Sigmoid colon (tissue), 7 donors: ENCODE data around the gene MS4A8. TPM values are rescaled to one million over a fixed set of nuclear protein-coding genes. Genes with fewer than 3 reads are reported as not detected.

Experiments
- DNase-seq: peaks from one replicate; pipeline ENCODE4 v3.0.0-alpha.2; 2019
- H3K27ac ChIP-seq, 4 donors: fragments of 200-600 bp; sonication (generic); one replicate each; pipeline ENCODE4 v1.5.1; 2016 to 2019; ENCODE audit warnings: mild to moderate bottlenecking in 1 of 4
- H3K27me3 ChIP-seq, 3 donors: fragments of 200-600 bp; sonication (generic); one replicate each; pipeline ENCODE4 v1.5.1; 2019; ENCODE audit warnings: mild to moderate bottlenecking in 1 of 3
- H3K36me3 ChIP-seq, 4 donors: fragments of 200-600 bp; sonication (generic); one replicate each; pipeline ENCODE4 v1.5.1; 2016 to 2019
- H3K4me1 ChIP-seq, 4 donors: fragments of 200-600 bp; sonication (generic); one replicate each; pipeline ENCODE4 v1.5.1; 2017 to 2019
- H3K4me3 ChIP-seq, 4 donors: fragments of 200-600 bp; sonication (generic); one replicate each; pipeline ENCODE4 v1.5.1; 2017 to 2019; ENCODE audit warnings: mild to moderate bottlenecking in 2 of 4, moderate library complexity in 1 of 4
- H3K9me3 ChIP-seq, 4 donors: fragments of 200-600 bp in 3 of 4; sonication (generic) in 3 of 4; one replicate each; pipeline versions ENCODE4 v1.5.1 to v1.6.1; 2013 to 2019
- CTCF ChIP-seq, 4 experiments: fragments of 450-650 bp in 3 of 4; fragments of 200-600 bp in 1 of 4; IDR thresholded peaks; one replicate each; pipeline ENCODE4 v1.5.1; 2016 to 2019; ENCODE audit warnings: antibody characterized with exemption in 4 of 4, mild to moderate bottlenecking in 3 of 4, moderate library complexity in 2 of 4
- EP300 ChIP-seq, 4 donors: sonication (generic); formaldehyde crosslinking; IDR thresholded peaks; one replicate each; pipeline ENCODE4 v1.6.1; 2017; ENCODE audit warnings: antibody characterized with exemption in 4 of 4
- POLR2A ChIP-seq, 2 donors: fragments of 450-650 bp; IDR thresholded peaks; one replicate each; pipeline ENCODE4 v1.6.1; 2016; ENCODE audit warnings: antibody characterized with exemption in 2 of 2, mild to moderate bottlenecking in 2 of 2, moderate library complexity in 2 of 2
- POLR2AphosphoS5 ChIP-seq, 4 donors: sonication (generic); formaldehyde crosslinking; IDR thresholded peaks; one replicate each; pipeline ENCODE4 v1.6.1; 2017; ENCODE audit warnings: antibody characterized with exemption in 4 of 4
- WGBS, 2 donors: extraction: QIAGEN DNeasy Blood & Tissue Kit; methylation state at CpG; one replicate each; pipeline ENCODE4 v1.1.7; 2013; 5-methylcytosine and 5-hydroxymethylcytosine counted together
- intact Hi-C: fragments of 100-400 bp; cut with DNase I; formaldehyde crosslinking; loops from one replicate; pipeline ENCODE4 v1.15.1; 2023
- polyA plus RNA-seq, 3 donors: library from polyadenylated mRNA; stranded (reverse); fragments of 200-250 nt; gene quantifications; one replicate each; pipeline ENCODE4 v1.2.3, GENCODE V29; 2013
- total RNA-seq, 4 donors: library from RNA; depleted of rRNA; stranded (reverse); fragments of >200 nt; gene quantifications; one replicate each; pipeline ENCODE4 v1.1.0, GENCODE V29; 2016
- donor health status: healthy with polysubstance abuse.
- donor health status: Bipolar disorder and iron deficiency.
- donor health status: healthy.

The MS4A8 gene
- total and polyA plus RNA-seq, 7 donors = 3.6 to 9.6 (median 4.4) TPM; not detected in 4

GRCh38 chr11:60748821-60749220, 49.4 kb downstream of the MS4A8 start:
- Histone ChIP-seq H3K9me3 (no peaks in the 10 kb centered on the region), H3K27me3 (peaks cover 0 to 15% (median 4%) of the 10 kb centered on the region in 3 donors), H3K4me3 (no peak overlapping the region), H3K27ac (no peak overlapping the region), H3K36me3 (no peaks in the 10 kb centered on the region), H3K4me1 (no peaks in the 10 kb centered on the region)
- intact Hi-C loops = no loop called here
- TF ChIP-seq POLR2AphosphoS5 (IDR thresholded peaks at IDR 0.05) = no peak
- TF ChIP-seq EP300 (IDR thresholded peaks at IDR 0.05) = no peak
- TF ChIP-seq CTCF (IDR thresholded peaks at IDR 0.05) = no peak
- no peak for TF ChIP-seq POLR2A (IDR thresholded peaks at IDR 0.05)
- no peak for DNase-seq
- WGBS, 2 donors = 78 to 85% methylated on average over 8 of the region's 8 CpGs

- H3K27ac ChIP-seq = no peak overlapping the region
- no peaks in the 10 kb centered on the region for H3K36me3 ChIP-seq
- TF ChIP-seq POLR2A (IDR thresholded peaks at IDR 0.05) (no peak), POLR2AphosphoS5 (IDR thresholded peaks at IDR 0.05) (no peak), EP300 (IDR thresholded peaks at IDR 0.05) (no peak), CTCF (IDR thresholded peaks at IDR 0.05) (no peak)
- intact Hi-C loops = no loop called here
- no peaks in the 10 kb centered on the region for H3K9me3 ChIP-seq
- H3K4me1 ChIP-seq = no peaks in the 10 kb centered on the region
- no peak overlapping the region for H3K4me3 ChIP-seq
- WGBS, 2 donors = 81 to 83% methylated on average over 3 of the region's 3 CpGs
- no peak for DNase-seq
- peaks cover 0 to 15% (median 4%) of the 10 kb centered on the region in 3 donors for H3K27me3 ChIP-seq
Measured at GRCh38 chr11:60750911-60751310, 51.5 kb downstream of the MS4A8 start.

GRCh38 chr11:60753309-60753708, 53.9 kb downstream of the MS4A8 start:
- no peak for DNase-seq
- H3K9me3 ChIP-seq = no peaks in the 10 kb centered on the region
- WGBS, 2 donors = 47 to 67% methylated on average over 4 of the region's 4 CpGs
- H3K36me3 ChIP-seq = no peaks in the 10 kb centered on the region
- no peak for TF ChIP-seq CTCF (IDR thresholded peaks at IDR 0.05)
- TF ChIP-seq POLR2AphosphoS5 (IDR thresholded peaks at IDR 0.05) = no peak
- TF ChIP-seq POLR2A (IDR thresholded peaks at IDR 0.05) = no peak
- no peak for TF ChIP-seq EP300 (IDR thresholded peaks at IDR 0.05)
- intact Hi-C loops = no loop called here
- H3K4me3 ChIP-seq = no peak overlapping the region
- H3K27ac ChIP-seq = no peak overlapping the region
- H3K4me1 ChIP-seq = no peaks in the 10 kb centered on the region
- peaks cover 0 to 15% (median 4%) of the 10 kb centered on the region in 3 donors for H3K27me3 ChIP-seq

- WGBS, 2 donors = 85 to 90% methylated on average over 6 of the region's 6 CpGs
- no peaks in the 10 kb centered on the region for H3K9me3 ChIP-seq
- no peak overlapping the region for H3K27ac ChIP-seq
- no peaks in the 10 kb centered on the region for H3K4me1 ChIP-seq
- H3K27me3 ChIP-seq = peaks cover 0 to 15% (median 4%) of the 10 kb centered on the region in 3 donors
- DNase-seq = no peak
- no peaks in the 10 kb centered on the region for H3K36me3 ChIP-seq
- intact Hi-C loops = no loop called here
- no peak overlapping the region for H3K4me3 ChIP-seq
- TF ChIP-seq POLR2A (IDR thresholded peaks at IDR 0.05) (no peak), POLR2AphosphoS5 (IDR thresholded peaks at IDR 0.05) (no peak), EP300 (IDR thresholded peaks at IDR 0.05) (no peak), CTCF (IDR thresholded peaks at IDR 0.05) (no peak)
Measured at GRCh38 chr11:60754887-60755286, 55.5 kb downstream of the MS4A8 start.
